ENCODE measurements around the gene ZGLP1. TPM values are rescaled to one million over a fixed set of nuclear protein-coding genes. Genes with fewer than 3 reads are reported as not detected.
"Not testable (repeated sequence)": the region's sequence is repeated elsewhere in the genome, so short reads cannot be mapped to it uniquely, and the experiment has no call there.

ZGLP1 gene
- total RNA-seq, 2 donors from 2014 or later: 5.3 TPM; not detected in 1

- peak; percentile 56 for ATAC-seq (ENCODE audit: insufficient number of reproducible peaks, low FRiP score, low read depth)
- no peaks in the 10 kb centered on the region for H3K4me1 ChIP-seq (ENCODE audit: control insufficient read depth in 1 of 2, low read depth in 2 of 2)
- TF ChIP-seq, protein P1, sequence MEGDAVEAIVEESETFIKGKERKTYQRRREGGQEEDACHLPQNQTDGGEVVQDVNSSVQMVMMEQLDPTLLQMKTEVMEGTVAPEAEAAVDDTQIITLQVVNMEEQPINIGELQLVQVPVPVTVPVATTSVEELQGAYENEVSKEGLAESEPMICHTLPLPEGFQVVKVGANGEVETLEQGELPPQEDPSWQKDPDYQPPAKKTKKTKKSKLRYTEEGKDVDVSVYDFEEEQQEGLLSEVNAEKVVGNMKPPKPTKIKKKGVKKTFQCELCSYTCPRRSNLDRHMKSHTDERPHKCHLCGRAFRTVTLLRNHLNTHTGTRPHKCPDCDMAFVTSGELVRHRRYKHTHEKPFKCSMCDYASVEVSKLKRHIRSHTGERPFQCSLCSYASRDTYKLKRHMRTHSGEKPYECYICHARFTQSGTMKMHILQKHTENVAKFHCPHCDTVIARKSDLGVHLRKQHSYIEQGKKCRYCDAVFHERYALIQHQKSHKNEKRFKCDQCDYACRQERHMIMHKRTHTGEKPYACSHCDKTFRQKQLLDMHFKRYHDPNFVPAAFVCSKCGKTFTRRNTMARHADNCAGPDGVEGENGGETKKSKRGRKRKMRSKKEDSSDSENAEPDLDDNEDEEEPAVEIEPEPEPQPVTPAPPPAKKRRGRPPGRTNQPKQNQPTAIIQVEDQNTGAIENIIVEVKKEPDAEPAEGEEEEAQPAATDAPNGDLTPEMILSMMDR (IDR thresholded peaks at IDR 0.05): no peak
- no peaks in the 10 kb centered on the region for H3K27me3 ChIP-seq (replicated peaks; ENCODE audit: insufficient read depth)
- peaks cover 2% of the 10 kb centered on the region for H3K36me3 ChIP-seq
- H3K9me3 ChIP-seq: no peaks in the 10 kb centered on the region
- no peak for DNase-seq (ENCODE audit: low spot score)
- peak overlapping the region in 1 of 2 donors; percentile 75 for H3K27ac ChIP-seq
- no peak overlapping the region for H3K4me3 ChIP-seq
These were observed 35.2 kb upstream of the ZGLP1 start for GRCh38 chr19:10344780-10345179.

GRCh38 chr19:10343495-10343894 is 33.9 kb upstream of the ZGLP1 start:
- no peak for ATAC-seq (ENCODE audit: insufficient number of reproducible peaks, low FRiP score, low read depth)
- Histone ChIP-seq H3K36me3 (no peaks in the 10 kb centered on the region), H3K9me3 (no peaks in the 10 kb centered on the region), H3K27me3 (replicated peaks; ENCODE audit: insufficient read depth) (no peaks in the 10 kb centered on the region), H3K4me1 (ENCODE audit: control insufficient read depth in 1 of 2, low read depth in 2 of 2) (no peaks in the 10 kb centered on the region), H3K4me3 (no peak overlapping the region), H3K27ac (peak overlapping the region in 1 of 2 donors; percentile 75)
- TF ChIP-seq, protein P1 (IDR thresholded peaks at IDR 0.05): no peak
- no peak for DNase-seq (ENCODE audit: low spot score)

DNA sequence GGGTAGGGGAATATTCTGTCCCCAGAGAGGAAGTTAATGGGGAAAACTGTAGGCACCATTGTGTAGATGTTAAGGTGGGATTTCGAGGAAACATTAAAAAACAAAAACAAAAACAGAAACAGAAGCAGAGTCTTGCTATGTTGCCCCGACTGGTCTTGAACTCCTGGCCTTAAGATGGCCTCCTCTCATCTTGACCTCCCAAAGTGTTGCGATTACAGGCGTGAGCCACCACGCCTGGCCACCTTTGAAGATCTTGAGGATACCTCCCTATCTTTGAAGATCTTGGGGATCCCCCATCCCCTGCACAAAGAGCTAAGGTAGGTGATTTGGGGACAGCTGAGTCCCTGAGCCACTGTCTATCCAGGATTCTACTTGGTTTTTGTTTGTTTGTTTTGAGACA is 30.4 kb upstream of the ZGLP1 start:
- TF ChIP-seq, protein P1 (IDR thresholded peaks at IDR 0.05): no peak
- Histone ChIP-seq H3K9me3 (no peaks in the 10 kb centered on the region), H3K27ac (no peak overlapping the region), H3K36me3 (no peaks in the 10 kb centered on the region), H3K27me3 (replicated peaks; ENCODE audit: insufficient read depth) (no peaks in the 10 kb centered on the region), H3K4me1 (ENCODE audit: control insufficient read depth in 1 of 2, low read depth in 2 of 2) (no peaks in the 10 kb centered on the region), H3K4me3 (no peak overlapping the region)
- no peak for ATAC-seq (ENCODE audit: insufficient number of reproducible peaks, low FRiP score, low read depth)
- no peak for DNase-seq (ENCODE audit: low spot score)

DNA sequence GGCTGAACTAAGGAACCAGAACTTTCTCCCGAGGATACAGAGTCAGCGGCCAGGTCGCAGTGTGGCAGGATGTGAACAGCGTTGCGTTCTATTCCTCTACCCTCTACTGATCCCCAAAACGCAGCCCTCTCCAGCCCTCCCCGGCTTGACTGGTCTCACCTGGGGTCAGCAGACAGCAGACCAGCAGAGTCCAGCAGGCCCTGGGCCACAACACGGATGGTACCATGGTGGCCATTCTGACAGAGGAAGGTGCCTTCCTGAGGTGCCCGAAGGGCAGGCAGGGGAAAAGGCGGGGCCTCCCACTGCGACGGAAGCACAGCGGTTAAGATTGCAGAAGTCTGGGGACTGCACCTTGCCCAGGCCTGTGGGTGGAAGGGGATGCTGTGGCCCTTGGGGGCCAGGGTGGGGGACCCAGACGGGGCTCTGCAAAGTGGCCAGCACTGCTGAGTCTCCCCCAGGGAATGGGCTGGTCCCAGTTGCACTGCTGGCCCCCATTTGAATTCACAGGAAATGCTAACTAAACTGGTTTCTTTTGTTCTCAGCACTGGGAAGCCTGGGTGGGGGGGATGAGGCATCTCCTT is 29.9 kb upstream of the ZGLP1 start, which contains the start of gene ICAM3:
ICAM3 (minus strand) TSS at position 245 of the 581 bp plus-strand sequence; CDS start at position 235, 10 bp downstream.
- Histone ChIP-seq H3K9me3 (no peaks in the 10 kb centered on the region), H3K27ac (no peak within 1 kb of the TSS), H3K4me3 (peak within 1 kb of the TSS; percentile 29), H3K4me1 (ENCODE audit: control insufficient read depth in 1 of 2, low read depth in 2 of 2) (peaks cover 0 to under 1% of the 10 kb centered on the region in 2 donors), H3K36me3 (no peaks in the 10 kb centered on the region), H3K27me3 (replicated peaks; ENCODE audit: insufficient read depth) (no peaks in the 10 kb centered on the region)
- ATAC-seq (ENCODE audit: insufficient number of reproducible peaks, low FRiP score, low read depth): no peak
- no peak for DNase-seq (ENCODE audit: low spot score)
- TF ChIP-seq, protein P1 (IDR thresholded peaks at IDR 0.05): no peak

DNA sequence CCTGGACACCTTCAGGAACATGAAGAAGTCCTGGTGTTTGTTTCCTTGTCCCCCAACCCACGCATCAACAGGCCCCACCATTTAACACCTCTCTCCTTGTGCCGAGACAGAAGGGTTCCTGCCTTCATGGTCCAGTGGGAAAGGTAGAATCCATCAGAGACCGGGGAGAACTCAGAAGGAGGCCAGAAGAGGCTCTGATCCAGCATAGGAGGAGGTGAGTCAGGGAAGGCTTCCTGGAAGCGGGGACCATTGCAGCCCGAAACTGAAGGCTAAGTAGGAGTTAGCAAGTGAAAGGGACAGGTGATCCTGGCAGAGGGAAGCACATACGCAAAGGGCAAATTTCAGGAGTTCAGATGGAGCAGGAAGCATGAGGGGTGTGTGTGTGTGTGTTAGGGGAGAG is 29.3 kb upstream of the ZGLP1 start:
- DNase-seq (ENCODE audit: low spot score) (no peak), ATAC-seq (ENCODE audit: insufficient number of reproducible peaks, low FRiP score, low read depth) (no peak)
- no peaks in the 10 kb centered on the region for H3K9me3 ChIP-seq
- no peaks in the 10 kb centered on the region for H3K36me3 ChIP-seq
- H3K4me3 ChIP-seq: no peak overlapping the region
- peaks cover 3 to 6% of the 10 kb centered on the region in 2 donors for H3K4me1 ChIP-seq (ENCODE audit: control insufficient read depth in 1 of 2, low read depth in 2 of 2)
- H3K27me3 ChIP-seq (replicated peaks; ENCODE audit: insufficient read depth): no peaks in the 10 kb centered on the region
- TF ChIP-seq, protein P1 (IDR thresholded peaks at IDR 0.05): no peak
- no peak overlapping the region for H3K27ac ChIP-seq

DNA sequence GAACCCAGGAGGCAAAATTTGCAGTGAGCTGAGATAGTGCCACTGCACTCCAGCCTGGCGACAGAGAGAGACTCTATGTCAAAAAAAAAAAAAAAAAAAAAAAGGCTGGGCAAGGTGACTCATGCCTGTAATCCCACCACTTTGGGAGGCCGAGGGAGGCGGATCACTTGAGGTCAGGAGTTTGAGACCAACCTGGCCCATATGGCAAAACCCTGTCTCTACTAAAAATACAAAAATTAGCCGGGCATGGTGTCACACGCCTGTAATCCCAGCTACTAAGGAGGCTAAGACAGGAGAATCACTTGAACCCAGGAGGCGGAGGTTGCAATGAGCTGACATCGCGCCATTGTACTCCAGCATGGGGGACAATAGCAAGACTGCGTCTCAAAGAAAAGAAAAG is 27.1 kb upstream of the ZGLP1 start:
- not testable (repeated sequence) for DNase-seq (ENCODE audit: low spot score); ATAC-seq (ENCODE audit: insufficient number of reproducible peaks, low FRiP score, low read depth)

More for the DNA sequence above, 27.1 kb upstream of the ZGLP1 start:
- H3K36me3 ChIP-seq; H3K27me3 ChIP-seq (replicated peaks; ENCODE audit: insufficient read depth); H3K27ac ChIP-seq; H3K4me3 ChIP-seq; H3K9me3 ChIP-seq: not testable (repeated sequence)
- peaks cover 14 to 20% of the 10 kb centered on the region in 2 donors for H3K4me1 ChIP-seq (ENCODE audit: control insufficient read depth in 1 of 2, low read depth in 2 of 2)

Measured in thoracic aorta (tissue), 2 donors.